ACC112 (cell line): Measurements from ENCODE around the gene VPS9D1.
"Not testable (repeated sequence)": the region's sequence is repeated elsewhere in the genome, so short reads cannot be mapped to it uniquely, and the experiment has no call there.

ENCODE experiments used
- H2AFZ ChIP-seq: fragments of 200-600 bp; sonication (generic); one replicate; pipeline ENCODE4 v1.6.0; 2017; ENCODE audit warnings: antibody characterized with exemption, low read length; ENCODE audit not compliant: unreplicated experiment
- H3K27ac ChIP-seq: fragments of 200-600 bp; sonication (generic); 2 replicates; pipeline ENCODE4 v1.5.1; 2014; ENCODE audit warnings: low read depth, mild to moderate bottlenecking, antibody characterized with exemption, low read length, moderate library complexity
- H3K27me3 ChIP-seq: fragments of 200-600 bp; sonication (generic); 2 replicates; pipeline ENCODE4 v1.6.1; 2014; ENCODE audit warnings: mild to moderate bottlenecking, antibody characterized with exemption, low read length, moderate library complexity, mixed read lengths; ENCODE audit not compliant: insufficient read depth
- H3K36me3 ChIP-seq: fragments of 200-600 bp; sonication (generic); 2 replicates; pipeline ENCODE4 v1.6.1; 2016; ENCODE audit warnings: mild to moderate bottlenecking, antibody characterized with exemption, low read length, moderate library complexity, mixed read lengths; ENCODE audit not compliant: insufficient read depth
- H3K4me1 ChIP-seq: fragments of 200-600 bp; sonication (generic); one replicate; pipeline ENCODE4 v1.6.1; 2016; ENCODE audit warnings: low read length, mixed read lengths; ENCODE audit not compliant: insufficient read depth, unreplicated experiment, control insufficient read depth
- H3K4me3 ChIP-seq: fragments of 200-600 bp; sonication (generic); 2 replicates; pipeline ENCODE4 v1.5.1; 2014; ENCODE audit warnings: mild to moderate bottlenecking, low read depth, low read length
- H3K79me2 ChIP-seq: fragments of 200-600 bp; sonication (generic); one replicate; pipeline ENCODE4 v1.6.0; 2016; ENCODE audit warnings: low read length; ENCODE audit not compliant: control insufficient read depth, unreplicated experiment, insufficient read depth

Gene VPS9D1

DNA sequence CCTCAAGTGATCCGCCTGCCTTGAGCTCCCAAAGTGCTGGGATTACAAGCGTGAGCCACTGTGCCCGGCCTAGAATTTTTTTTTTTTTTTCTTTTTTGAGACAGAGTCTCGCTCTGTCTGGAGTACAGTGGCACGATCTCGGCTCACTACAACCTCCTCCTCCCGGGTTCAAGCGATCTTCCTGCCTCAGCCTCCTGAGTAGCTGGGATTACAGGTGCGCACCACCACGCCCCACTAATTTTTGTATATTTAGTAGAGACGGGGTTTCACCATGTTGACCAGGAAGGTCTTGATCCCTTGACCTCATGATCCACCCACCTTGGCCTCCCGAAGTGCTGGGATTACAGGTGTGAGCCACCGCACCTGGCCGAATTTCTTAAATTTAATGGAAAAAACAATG is 22.0 kb downstream of the VPS9D1 start:
- H3K27ac ChIP-seq, H3K79me2 ChIP-seq, H3K4me3 ChIP-seq, H3K27me3 ChIP-seq, H3K36me3 ChIP-seq, H2AFZ ChIP-seq: not testable (repeated sequence)
- peaks cover 12% of the 10 kb centered on the region for H3K4me1 ChIP-seq

DNA sequence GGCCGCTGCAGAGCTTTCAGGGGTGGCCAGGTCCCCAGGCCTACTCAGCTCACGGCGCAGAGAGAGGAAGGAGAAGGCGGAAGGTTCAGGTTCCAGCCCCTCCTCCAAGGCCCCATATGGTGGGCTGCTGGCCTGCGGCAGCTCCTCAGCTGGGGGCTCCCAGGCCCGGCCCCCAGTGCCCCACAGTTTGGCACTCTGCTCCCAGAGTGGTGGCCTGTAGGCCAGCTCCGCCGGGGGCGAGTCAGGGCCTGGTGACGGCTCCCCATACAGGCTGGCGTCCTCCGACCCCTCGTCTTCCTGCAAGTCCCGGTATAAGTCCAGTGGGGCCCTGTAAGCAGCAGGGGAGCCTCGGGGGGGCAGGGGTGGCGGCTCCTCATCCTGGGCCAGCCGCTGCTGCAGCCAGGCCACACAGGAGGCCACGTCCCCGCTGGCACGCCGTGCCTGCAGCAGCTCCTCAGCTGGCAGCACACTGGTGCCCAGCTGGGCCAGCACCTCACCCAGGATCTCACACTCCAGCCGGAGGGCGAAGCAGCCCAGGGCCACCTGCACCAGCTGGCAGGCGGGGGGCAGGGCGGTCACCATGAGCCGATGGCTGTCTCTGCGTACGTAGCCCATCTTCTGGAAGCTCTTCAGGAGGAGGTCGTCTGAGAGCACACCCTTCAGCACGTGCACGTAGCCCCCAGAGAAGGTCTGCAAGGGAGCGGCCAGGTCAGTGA is 22.9 kb downstream of the VPS9D1 start:
- Histone ChIP-seq H2AFZ (no peak overlapping the region), H3K36me3 (0 out of 2 replicates have a peak, but pooled peaks cover 2% of the 10 kb centered on the region), H3K79me2 (no peaks in the 10 kb centered on the region), H3K27ac (no peak overlapping the region), H3K27me3 (no peaks in the 10 kb centered on the region), H3K4me3 (no peak overlapping the region), H3K4me1 (peaks cover 12% of the 10 kb centered on the region)

DNA sequence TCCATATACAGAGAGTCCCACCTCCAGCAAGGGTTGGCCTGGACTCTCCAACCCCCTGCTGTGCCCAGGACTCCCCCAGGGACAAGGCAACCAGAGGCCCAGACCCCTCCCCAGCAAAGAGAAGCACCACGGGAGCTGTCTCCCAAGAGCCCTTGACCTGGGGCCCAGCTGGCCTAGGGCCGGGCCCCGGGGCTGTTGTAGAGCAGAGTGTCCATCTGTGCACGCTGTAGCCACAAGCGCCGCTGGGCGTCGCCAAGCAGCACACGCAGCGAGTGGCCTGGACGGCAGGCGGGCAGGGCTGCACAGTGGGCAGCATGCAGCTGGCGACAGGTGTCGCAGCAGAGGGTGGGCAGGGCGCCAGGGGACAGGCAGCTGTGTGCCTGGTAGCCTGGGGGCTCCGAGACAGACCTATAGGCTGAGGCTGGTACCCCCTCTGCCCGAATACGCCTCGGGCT is 23.5 kb downstream of the VPS9D1 start:
- Histone ChIP-seq H3K27me3 (no peaks in the 10 kb centered on the region), H3K79me2 (no peaks in the 10 kb centered on the region), H3K27ac (no peak overlapping the region), H3K36me3 (0 out of 2 replicates have a peak, but pooled peaks cover 2% of the 10 kb centered on the region), H2AFZ (no peak overlapping the region), H3K4me3 (no peak overlapping the region), H3K4me1 (peaks cover 12% of the 10 kb centered on the region)

DNA sequence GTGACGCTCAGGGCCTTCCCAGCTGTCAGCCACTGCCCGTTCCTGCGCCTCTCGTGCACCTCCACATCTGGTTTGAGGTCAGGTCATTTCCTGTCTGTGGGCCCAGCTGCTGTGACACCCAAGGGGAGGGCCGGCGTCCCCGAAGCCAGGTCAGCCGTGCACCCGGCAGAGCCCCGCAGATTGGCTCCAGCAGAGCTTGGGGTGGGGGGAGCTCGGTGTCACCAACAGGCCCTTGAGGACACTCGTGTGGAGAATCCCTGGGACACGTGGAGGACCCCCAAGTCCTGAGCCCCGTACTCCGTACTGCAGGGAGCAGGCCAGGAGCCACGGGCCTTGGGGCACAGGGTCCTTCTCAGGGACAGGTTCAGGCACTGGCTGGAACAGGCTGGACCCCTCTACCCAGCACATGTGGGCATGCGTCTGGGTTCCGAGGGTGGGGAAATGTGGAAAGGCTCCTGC is 24.0 kb downstream of the VPS9D1 start:
- H3K4me1 ChIP-seq: peaks cover 12% of the 10 kb centered on the region
- H3K27me3 ChIP-seq: no peaks in the 10 kb centered on the region
- H3K79me2 ChIP-seq: no peaks in the 10 kb centered on the region
- H3K36me3 ChIP-seq: 0 out of 2 replicates have a peak, but pooled peaks cover 2% of the 10 kb centered on the region
- H3K27ac ChIP-seq: no peak overlapping the region
- H3K4me3 ChIP-seq: no peak overlapping the region
- H2AFZ ChIP-seq: no peak overlapping the region

DNA sequence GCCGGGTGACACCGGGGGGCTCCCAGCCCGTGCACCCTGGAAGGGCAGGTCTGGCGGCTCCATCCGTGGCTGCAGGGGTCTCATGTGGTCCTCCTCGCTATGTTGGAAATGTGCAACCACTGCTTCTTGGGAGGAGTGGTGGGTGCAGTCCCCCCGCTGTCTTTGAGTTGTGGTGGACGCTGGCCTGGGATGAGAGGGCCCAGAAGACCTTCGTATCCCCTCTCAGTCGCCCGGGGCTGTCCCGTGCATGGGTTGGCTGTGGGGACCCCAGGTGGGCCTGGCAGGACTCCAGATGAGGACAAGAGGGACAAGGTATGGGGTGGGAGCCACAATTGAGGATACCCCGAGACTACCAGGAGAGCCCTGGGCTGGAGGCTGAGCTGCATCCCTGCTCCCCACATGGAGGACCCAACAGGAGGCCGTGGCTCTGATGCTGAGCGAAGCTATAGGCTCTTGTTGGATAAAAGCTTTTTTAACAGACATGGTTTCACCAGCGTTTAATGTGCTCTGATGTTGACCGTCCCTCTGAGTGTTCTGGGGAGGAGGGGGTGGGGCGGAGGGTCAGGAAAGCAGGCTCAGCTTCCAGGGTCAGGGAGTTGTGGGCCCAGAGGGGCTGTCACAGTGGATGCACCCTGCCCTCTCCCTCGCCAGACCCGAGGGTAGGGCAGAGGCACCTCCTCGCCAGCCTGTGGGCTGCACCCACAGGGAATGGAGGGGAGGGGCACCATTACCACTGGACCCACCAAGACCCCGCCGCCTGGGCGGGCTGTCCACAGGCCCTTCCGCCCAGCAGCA is 24.6 kb downstream of the VPS9D1 start:
- Histone ChIP-seq H3K27me3 (no peaks in the 10 kb centered on the region), H3K4me3 (no peak overlapping the region), H3K4me1 (peaks cover 12% of the 10 kb centered on the region), H3K27ac (no peak overlapping the region), H2AFZ (no peak overlapping the region), H3K79me2 (no peaks in the 10 kb centered on the region), H3K36me3 (peaks cover 6% of the 10 kb centered on the region; the same call in 1 of the 2 replicates)

DNA sequence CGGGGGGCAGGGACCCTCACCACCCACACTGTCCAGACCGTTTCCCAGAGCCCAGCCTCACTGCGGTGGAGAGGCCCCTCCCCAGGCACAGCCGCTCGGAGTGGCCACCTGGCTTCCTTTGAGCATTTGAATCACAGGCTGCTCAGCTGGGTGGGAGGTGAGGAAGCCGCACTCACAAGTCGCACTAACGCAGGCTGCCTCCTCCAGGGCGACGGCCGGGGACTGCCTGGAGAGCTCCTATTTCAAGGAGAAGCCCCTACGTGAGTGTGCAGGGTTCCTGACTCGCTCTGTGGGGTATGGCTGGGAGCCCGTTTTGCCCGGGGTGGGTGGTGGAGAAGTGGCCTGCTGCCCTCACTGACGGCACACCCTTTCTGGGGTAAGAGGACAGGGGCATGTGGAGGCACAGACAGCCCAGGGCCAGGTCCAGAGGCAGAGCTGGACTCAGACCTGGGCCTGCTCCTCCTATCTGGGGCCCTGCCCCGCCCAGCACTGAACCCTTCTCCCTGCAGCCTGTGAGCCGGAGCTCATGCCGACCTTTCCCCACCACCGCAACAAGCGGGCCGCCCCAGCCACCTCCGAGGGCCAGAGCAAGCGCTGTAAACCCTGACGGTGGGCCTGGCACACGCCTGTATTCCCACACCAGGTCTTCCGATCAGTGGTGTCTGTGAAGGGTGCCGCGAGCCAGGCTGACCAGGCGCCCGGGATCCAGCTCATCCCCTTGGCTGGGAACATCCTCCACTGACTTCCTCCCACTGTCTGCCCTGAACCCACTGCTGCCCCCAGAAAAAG is 25.4 kb downstream of the VPS9D1 start:
- no peaks in the 10 kb centered on the region for H3K79me2 ChIP-seq
- H2AFZ ChIP-seq: no peak overlapping the region
- no peak overlapping the region for H3K27ac ChIP-seq
- H3K4me3 ChIP-seq: no peak overlapping the region
- peaks cover 6% of the 10 kb centered on the region; the same call in 1 of the 2 replicates for H3K36me3 ChIP-seq
- H3K4me1 ChIP-seq: peaks cover 6% of the 10 kb centered on the region
- H3K27me3 ChIP-seq: no peaks in the 10 kb centered on the region

DNA sequence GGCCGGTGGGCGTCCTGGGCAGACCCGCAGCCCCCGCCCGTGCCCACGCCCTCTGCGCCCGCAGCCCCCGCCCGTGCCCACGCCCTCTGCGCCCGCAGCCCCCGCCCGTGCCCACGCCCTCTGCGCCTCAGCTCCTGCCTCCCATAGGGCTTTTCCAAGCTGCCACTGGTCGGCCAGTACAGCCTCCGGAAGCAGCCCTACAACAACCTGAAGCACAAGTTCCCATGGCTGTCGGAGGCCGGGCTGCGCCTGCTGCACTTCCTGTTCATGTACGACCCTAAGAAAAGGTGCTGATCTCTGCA is 26.0 kb downstream of the VPS9D1 start:
- not testable (repeated sequence) for H3K27ac ChIP-seq, H2AFZ ChIP-seq, H3K79me2 ChIP-seq, H3K4me3 ChIP-seq, H3K36me3 ChIP-seq, H3K4me1 ChIP-seq, H3K27me3 ChIP-seq

DNA sequence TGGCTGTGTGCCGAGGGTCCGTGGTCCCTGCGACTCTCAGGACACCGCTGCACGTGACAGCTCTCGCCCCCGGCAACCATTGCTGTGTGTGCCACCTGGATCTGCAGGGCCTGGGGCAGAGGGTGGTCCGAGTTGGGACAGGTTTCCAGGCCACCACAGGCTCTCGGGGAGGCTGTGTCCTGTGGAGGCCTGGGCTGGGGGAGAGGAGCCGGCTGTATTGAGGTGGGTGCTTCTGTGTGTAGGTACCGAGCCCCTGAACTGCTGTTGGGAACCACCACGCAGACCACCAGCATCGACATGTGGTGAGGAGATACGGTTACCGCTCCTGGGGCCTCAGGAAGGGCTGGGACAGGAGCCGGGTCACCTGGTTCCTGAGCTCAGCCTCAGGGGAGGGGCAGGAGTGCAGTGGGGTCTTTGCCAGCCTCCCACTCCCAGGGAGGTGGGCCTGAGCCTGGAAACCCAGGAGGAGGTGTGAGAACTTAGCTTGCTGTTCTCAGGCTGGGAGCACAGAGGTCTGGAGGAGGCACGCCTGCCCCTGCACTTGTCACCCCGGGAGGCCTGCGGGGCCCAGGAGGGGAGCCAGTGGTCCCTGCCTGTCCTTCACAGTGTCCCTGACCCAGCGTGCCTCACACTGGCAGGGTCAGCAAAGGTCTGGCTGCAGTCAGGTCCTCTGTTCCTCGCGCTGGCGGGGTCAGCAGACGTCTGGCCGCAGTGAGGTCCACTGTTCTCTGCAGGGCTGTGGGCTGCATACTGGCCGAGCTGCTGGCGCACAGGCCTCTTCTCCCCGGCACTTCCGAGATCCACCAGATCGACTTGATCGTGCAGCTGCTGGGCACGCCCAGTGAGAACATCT is 26.5 kb downstream of the VPS9D1 start:
- Histone ChIP-seq H3K27ac (no peak overlapping the region), H3K79me2 (peaks cover 3% of the 10 kb centered on the region), H3K36me3 (peaks cover 10% of the 10 kb centered on the region; the same call in 1 of the 2 replicates), H3K4me3 (no peak overlapping the region), H3K27me3 (no peaks in the 10 kb centered on the region), H3K4me1 (no peaks in the 10 kb centered on the region), H2AFZ (no peak overlapping the region)

DNA sequence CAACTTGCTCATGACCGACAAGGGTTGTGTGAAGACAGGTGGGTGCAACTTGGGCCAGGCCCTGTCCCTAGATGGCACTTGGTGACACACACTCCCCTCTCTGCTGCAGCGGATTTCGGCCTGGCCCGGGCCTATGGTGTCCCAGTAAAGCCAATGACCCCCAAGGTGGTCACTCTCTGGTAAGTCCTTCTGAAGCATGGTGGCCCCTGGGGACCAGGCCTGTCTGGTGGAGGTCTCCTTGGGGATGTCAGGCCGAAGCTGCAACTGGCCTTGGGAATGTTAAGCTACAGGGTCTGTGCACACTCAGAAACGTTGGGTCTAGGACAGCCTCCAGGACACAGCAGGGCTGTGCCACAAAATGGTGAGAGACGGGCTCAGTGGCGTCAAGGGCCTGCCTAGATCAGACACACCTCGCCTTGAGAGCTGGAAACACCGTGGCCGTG is 27.4 kb downstream of the VPS9D1 start:
- H3K4me3 ChIP-seq: no peak overlapping the region
- H3K79me2 ChIP-seq: peaks cover 11% of the 10 kb centered on the region
- H3K36me3 ChIP-seq: peaks cover 11% of the 10 kb centered on the region; the same call in 1 of the 2 replicates
- H2AFZ ChIP-seq: no peak overlapping the region
- no peak overlapping the region for H3K27ac ChIP-seq
- no peaks in the 10 kb centered on the region for H3K4me1 ChIP-seq
- H3K27me3 ChIP-seq: no peaks in the 10 kb centered on the region
